Esophagus muscularis mucosa (tissue), 4 donors: ENCODE measurements around the gene SMPD2. TPM values are rescaled to one million over a fixed set of nuclear protein-coding genes. Genes with fewer than 3 reads are reported as not detected.

ENCODE experiments used
- DNase-seq: peaks from one replicate; pipeline ENCODE4 v3.0.0-alpha.2; 2017; ENCODE audit errors: extremely low spot score
- H3K27ac ChIP-seq, 4 donors: fragments of 200-600 bp; sonication (generic); replicated peaks in 1 of 4; 1 replicate in 3 of 4; 2 replicates in 1 of 4; pipeline ENCODE4 v1.5.1; 2016 to 2019; ENCODE audit warnings: mild to moderate bottlenecking in 1 of 4
- H3K27me3 ChIP-seq, 4 donors: fragments of 200-600 bp; sonication (generic); one replicate each; pipeline versions ENCODE4 v1.5.1 to v1.6.0; 2016 to 2019
- H3K36me3 ChIP-seq, 4 donors: fragments of 200-600 bp; sonication (generic); one replicate each; pipeline ENCODE4 v1.5.1; 2016 to 2019
- H3K4me1 ChIP-seq, 4 donors: fragments of 200-600 bp; sonication (generic); one replicate each; pipeline ENCODE4 v1.5.1; 2016 to 2019
- H3K4me3 ChIP-seq, 4 donors: fragments of 200-600 bp; sonication (generic); 1 replicate in 2 of 4; 2 replicates in 2 of 4; pipeline ENCODE4 v1.5.1; 2016 to 2019; ENCODE audit warnings: mild to moderate bottlenecking in 4 of 4, moderate library complexity in 1 of 4
- H3K9me3 ChIP-seq, 4 donors: fragments of 200-600 bp; sonication (generic); 1 replicate in 3 of 4; 2 replicates in 1 of 4; pipeline ENCODE4 v1.5.1; 2016 to 2019
- CTCF ChIP-seq, 3 experiments: fragments of 200-600 bp in 2 of 3; fragments of 450-650 bp in 1 of 3; sonication (generic) in 2 of 3; IDR thresholded peaks; one replicate each; pipeline ENCODE4 v1.5.1; 2017 to 2019; ENCODE audit warnings: antibody characterized with exemption in 3 of 3, mild to moderate bottlenecking in 2 of 3, moderate library complexity in 1 of 3
- EP300 ChIP-seq: sonication (generic); formaldehyde crosslinking; IDR thresholded peaks from one replicate; pipeline ENCODE4 v1.6.1; 2017; ENCODE audit warnings: antibody characterized with exemption
- POLR2A ChIP-seq: fragments of 450-650 bp; IDR thresholded peaks from one replicate; pipeline ENCODE4 v1.6.1; 2017; ENCODE audit warnings: antibody characterized with exemption, moderate library complexity, mild to moderate bottlenecking, low read depth
- POLR2AphosphoS5 ChIP-seq, 2 donors: sonication (generic); formaldehyde crosslinking; IDR thresholded peaks; one replicate each; pipeline ENCODE4 v1.6.1; 2017; ENCODE audit warnings: antibody characterized with exemption in 2 of 2
- WGBS: methylation state at CpG from one replicate; pipeline ENCODE4 v1.1.5; 2018; 5-methylcytosine and 5-hydroxymethylcytosine counted together
- intact Hi-C: fragments of 100-400 bp; cut with DNase I; formaldehyde crosslinking; loops from one replicate; pipeline ENCODE4 v1.15.1; 2023
- total RNA-seq, 4 donors: library from RNA; depleted of rRNA; stranded (reverse); fragments of >200 nt; gene quantifications; one replicate each; pipeline versions ENCODE4 v1.1.0 to v1.2.1, GENCODE V29; 2016

Gene SMPD2
- total RNA-seq, 4 donors from 2014 or later: 4.6 to 7.6 (median 6.4) TPM

DNA sequence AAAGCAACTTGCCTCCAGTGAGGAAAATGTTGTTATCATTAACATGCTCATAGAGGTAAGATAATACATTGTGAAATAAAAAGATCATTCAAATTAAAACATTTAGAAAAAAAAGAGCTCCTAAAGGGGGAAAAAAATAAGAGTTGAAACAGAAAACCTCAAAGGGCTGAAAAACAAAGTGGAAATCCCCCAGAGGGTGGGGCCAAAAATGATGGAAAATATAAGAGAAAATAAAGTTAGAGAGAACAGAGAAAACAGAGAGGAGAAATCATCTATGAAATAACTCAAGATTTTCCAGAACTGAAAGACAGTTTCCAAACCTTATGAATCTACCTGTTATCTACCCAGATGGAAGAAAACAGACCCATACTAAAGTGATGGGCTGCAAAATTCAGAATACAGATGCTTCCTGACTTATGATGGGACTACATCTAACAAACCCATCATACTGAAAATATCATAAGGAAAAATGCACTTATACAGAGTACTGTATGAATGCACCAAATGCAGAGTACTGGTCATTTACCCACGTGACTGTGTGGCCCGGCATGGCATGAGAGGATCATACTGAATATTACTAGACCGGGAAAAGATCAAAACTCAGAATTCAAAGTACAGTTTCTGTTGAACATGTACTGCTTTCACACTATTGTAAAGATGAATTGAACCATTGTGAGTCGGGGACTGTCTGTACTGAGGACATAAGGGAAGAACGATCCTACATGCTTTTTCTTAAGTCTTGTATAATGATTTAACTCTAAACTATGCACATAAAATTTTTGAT, 38.5 kb downstream of the SMPD2 start:
- no peaks in the 10 kb centered on the region for H3K27me3 ChIP-seq
- WGBS: 77% methylated on average over 5 of the region's 5 CpGs
- no peaks in the 10 kb centered on the region for H3K9me3 ChIP-seq
- no peak for TF ChIP-seq CTCF (IDR thresholded peaks at IDR 0.05)
- no peak for TF ChIP-seq POLR2AphosphoS5 (IDR thresholded peaks at IDR 0.05)
- TF ChIP-seq EP300: no peak
- no peak for TF ChIP-seq POLR2A
- DNase-seq: no peak
- peaks cover 36 to 68% (median 66%) of the 10 kb centered on the region in 4 donors for H3K4me1 ChIP-seq
- H3K27ac ChIP-seq: no peak overlapping the region
- H3K4me3 ChIP-seq: peak overlapping the region in 3 of 4 donors; percentile 2 to 18 (median 15)
- intact Hi-C loops: no loop called here
- H3K36me3 ChIP-seq: peaks cover 11 to 57% (median 34%) of the 10 kb centered on the region in 4 donors

- WGBS: 95% methylated on average over 7 of the region's 7 CpGs
- H3K4me3 ChIP-seq: peak overlapping the region in 1 of 4 donors; percentile 98
- intact Hi-C loops: loop anchor here (5.0 kb wide), 2 partner anchors 39 to 99 kb away; partner anchors contain the start of genes CD164, PPIL6 and SMPD2
- H3K27me3 ChIP-seq: no peaks in the 10 kb centered on the region
- DNase-seq: no peak
- H3K9me3 ChIP-seq: no peaks in the 10 kb centered on the region
- no peak overlapping the region for H3K27ac ChIP-seq
- peaks cover 36 to 69% (median 64%) of the 10 kb centered on the region in 4 donors for H3K4me1 ChIP-seq
- no peak for TF ChIP-seq POLR2A
- no peak for TF ChIP-seq CTCF (IDR thresholded peaks at IDR 0.05)
- no peak for TF ChIP-seq POLR2AphosphoS5 (IDR thresholded peaks at IDR 0.05)
- TF ChIP-seq EP300: no peak
- H3K36me3 ChIP-seq: peaks cover 0 to 37% (median 15%) of the 10 kb centered on the region in 4 donors
Measured at GRCh38 chr6:109480993-109481480, 40.5 kb downstream of the SMPD2 start.

DNA sequence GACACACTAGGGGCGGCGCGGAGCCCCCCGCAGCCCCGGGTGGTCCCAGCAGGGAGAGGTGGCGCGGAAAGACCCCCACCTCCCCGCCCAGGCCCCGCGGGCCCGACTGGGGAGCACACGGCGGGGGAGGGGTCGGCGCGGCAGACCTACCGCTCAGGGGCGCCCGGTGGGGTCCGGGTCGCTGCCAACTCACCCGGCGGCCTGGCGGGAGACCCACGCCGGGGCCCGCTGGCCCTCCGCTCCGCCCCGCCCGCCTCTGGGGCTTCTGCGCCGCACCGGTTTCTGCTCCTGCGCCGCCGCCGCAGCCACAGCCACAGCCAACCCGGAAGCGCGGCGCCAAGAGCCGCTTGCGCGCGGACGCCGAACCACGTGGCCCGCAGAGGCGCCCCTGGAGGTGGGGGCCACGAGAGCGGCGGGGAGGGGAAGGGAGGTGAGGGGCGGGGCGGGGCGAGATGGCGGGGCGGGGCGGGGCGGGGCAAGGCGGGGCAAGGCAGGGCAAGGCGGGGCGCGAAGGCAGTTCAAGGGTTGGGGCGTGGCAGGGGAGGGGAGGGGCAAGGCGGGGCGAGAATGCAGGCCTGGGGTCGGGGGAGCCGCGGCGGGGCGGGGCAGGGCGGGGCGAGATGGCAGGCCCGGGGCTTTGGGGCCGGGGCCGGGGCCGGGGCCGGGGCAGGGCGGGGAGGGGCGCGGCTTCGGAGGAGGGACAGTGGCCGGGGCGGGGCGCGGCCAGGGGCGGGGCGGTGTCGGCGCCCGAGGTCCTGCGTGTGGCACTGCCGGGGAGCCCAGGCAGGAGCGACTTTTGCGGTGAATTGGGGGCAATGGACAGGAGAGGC, 42.6 kb downstream of the SMPD2 start, which contains the start of gene ZBTB24:
TSS of gene ZBTB24 (minus strand) at position 315 of the 830 bp plus-strand sequence. CDS start 1,193 bp downstream, outside the sequence.
- WGBS: 2% methylated on average over 27 of the region's 97 CpGs
- H3K4me3 ChIP-seq: peak within 1 kb of the TSS; percentile 71 to 98 (median 92)
- DNase-seq: peak; percentile 96
- H3K27me3 ChIP-seq: no peaks in the 10 kb centered on the region
- H3K9me3 ChIP-seq: no peaks in the 10 kb centered on the region
- H3K36me3 ChIP-seq: peaks cover 0 to 20% (median 10%) of the 10 kb centered on the region in 4 donors
- intact Hi-C loops: loop anchor here (5.0 kb wide), 2 partner anchors 41 to 101 kb away; partner anchors contain the start of genes CD164, PPIL6 and SMPD2
- TF ChIP-seq EP300 (no peak), POLR2AphosphoS5 (IDR thresholded peaks at IDR 0.05) (peak; percentile 80 to 84), POLR2A (peak; percentile 62), CTCF (IDR thresholded peaks at IDR 0.05) (peak in 1 of 3 experiments; percentile 7)
- peak within 1 kb of the TSS; percentile 81 to 89 (median 86) for H3K27ac ChIP-seq
- H3K4me1 ChIP-seq: peaks cover 36 to 53% (median 51%) of the 10 kb centered on the region in 4 donors

- Histone ChIP-seq H3K4me1 (peaks cover 33 to 47% (median 45%) of the 10 kb centered on the region in 4 donors), H3K36me3 (peaks cover 0 to 17% (median 8%) of the 10 kb centered on the region in 4 donors), H3K4me3 (peak overlapping the region; percentile 71 to 98 (median 92)), H3K27ac (peak overlapping the region; percentile 81 to 89 (median 86)), H3K9me3 (no peaks in the 10 kb centered on the region), H3K27me3 (no peaks in the 10 kb centered on the region)
- intact Hi-C loops: loop anchor here (5.0 kb wide), 2 partner anchors 41 to 101 kb away; partner anchors contain the start of genes CD164, PPIL6 and SMPD2
- 3% methylated on average over 6 of the region's 6 CpGs for WGBS
- no peak for DNase-seq
- TF ChIP-seq CTCF (IDR thresholded peaks at IDR 0.05): no peak
- no peak for TF ChIP-seq EP300
- TF ChIP-seq POLR2A: no peak
- TF ChIP-seq POLR2AphosphoS5 (IDR thresholded peaks at IDR 0.05): no peak
Measured at GRCh38 chr6:109483735-109484057, 43.2 kb downstream of the SMPD2 start.
